AG04449 (cell line): ENCODE results near the gene GGN.

ENCODE experiments used
- CTCF ChIA-PET: fragments of 350-600 bp; formaldehyde crosslinking; extraction: SDS; loops from one replicate; lab custom pipeline; 2021; ENCODE audit warnings: antibody characterized with exemption; lab: Yijun Ruan, JAX
- POLR2A ChIA-PET: fragments of 400-600, 350-600 bp; formaldehyde crosslinking; extraction: SDS; loops from one replicate; lab custom pipeline; 2020; ENCODE audit warnings: antibody characterized with exemption, inconsistent platforms; lab: Yijun Ruan, JAX
- DNase-seq: peaks from one replicate; pipeline ENCODE4 v3.0.0-alpha.2; 2010; ENCODE audit warnings: low read depth, low spot score
- H3K4me3 ChIP-seq: 2 replicates; pipeline ENCODE4 v1.5.1; 2011; ENCODE audit warnings: low read depth, mild to moderate bottlenecking, control low read depth, low read length
- CTCF ChIP-seq: IDR thresholded peaks from one replicate; pipeline ENCODE4 v1.5.1; 2011; ENCODE audit warnings: mild to moderate bottlenecking, moderate library complexity, low read length, control low read depth, inconsistent platforms; ENCODE audit not compliant: insufficient read depth; ENCODE audit errors: missing control alignments

The GGN gene

GRCh38 chr19:38422438-38422837, 34.6 kb upstream of the GGN start:
- no peak for DNase-seq
- H3K4me3 ChIP-seq = no peak overlapping the region
- no peak for TF ChIP-seq CTCF
- ChIA-PET POLR2A (no interaction called here), CTCF (interaction anchor here (1.2 kb wide), 1 partner anchor 212 kb away, joined by 3 read pairs; no protein-coding TSS in a partner anchor)

GRCh38 chr19:38421856-38422255, 34.0 kb upstream of the GGN start:
- ChIA-PET POLR2A (no interaction called here), CTCF (interaction anchor here (1.2 kb wide), 1 partner anchor 213 kb away, joined by 3 read pairs; no protein-coding TSS in a partner anchor)
- DNase-seq = no peak
- TF ChIP-seq CTCF = no peak
- no peak overlapping the region for H3K4me3 ChIP-seq

GRCh38 chr19:38420935-38421334, 33.1 kb upstream of the GGN start:
- H3K4me3 ChIP-seq = no peak overlapping the region
- TF ChIP-seq CTCF = no peak
- DNase-seq = no peak
- POLR2A ChIA-PET = no interaction called here
- CTCF ChIA-PET = interaction anchor here (1.2 to 1.3 kb wide), 2 partner anchors 18 to 124 kb away, joined by 3 to 4 read pairs; partner anchors contain the start of gene FAM98C

- no peak for DNase-seq
- ChIA-PET CTCF (interaction anchor here (1.5 kb wide), 1 partner anchor 14 kb away, joined by 7 read pairs; the partner anchor contains the start of gene FAM98C), POLR2A (no interaction called here)
- no peak for TF ChIP-seq CTCF
- H3K4me3 ChIP-seq = no peak overlapping the region; the same call in 1 of the 2 replicates
Measured at GRCh38 chr19:38417544-38418506, 30.0 kb upstream of the GGN start.

- ChIA-PET POLR2A (no interaction called here), CTCF (interaction anchor here (1.5 kb wide), 1 partner anchor 14 kb away, joined by 7 read pairs; the partner anchor contains the start of gene FAM98C)
- no peak overlapping the region for H3K4me3 ChIP-seq
- DNase-seq = no peak
- no peak for TF ChIP-seq CTCF
Measured at GRCh38 chr19:38417146-38417543, 29.3 kb upstream of the GGN start.

- POLR2A ChIA-PET = no interaction called here
- H3K4me3 ChIP-seq = no peak overlapping the region
- no peak for DNase-seq
- CTCF ChIA-PET = interaction anchor here (3.7 kb wide), 1 partner anchor 10 kb away, joined by 27 read pairs; the partner anchor contains the start of gene FAM98C
- TF ChIP-seq CTCF = no peak
Measured at GRCh38 chr19:38413416-38413815, 25.6 kb upstream of the GGN start.
